Right lobe of liver (tissue), 6 donors: Measurements from ENCODE around the gene GFOD1. TPM values are rescaled to one million over a fixed set of nuclear protein-coding genes. Genes with fewer than 3 reads are reported as not detected.

Experiments used
- ATAC-seq, 4 donors: fragments of 200-7000 bp; cut with Tn5 transposase; one replicate each; pipeline ENCODE4 v1.9.1; 2020; ENCODE audit warnings: mild to moderate bottlenecking in 4 of 4, moderate library complexity in 4 of 4
- DNase-seq, 3 donors: peaks; one replicate each; pipeline ENCODE4 v3.0.0-alpha.2; 2020
- H3K27ac ChIP-seq, 3 donors: fragments of 200-600 bp; one replicate each; pipeline ENCODE4 v1.8.0; 2022
- H3K27me3 ChIP-seq, 2 donors: fragments of 200-600 bp; one replicate each; pipeline ENCODE4 v1.8.0; 2022
- H3K36me3 ChIP-seq, 4 donors: fragments of 200-600 bp; sonication (generic) in 1 of 4; one replicate each; pipeline versions ENCODE4 v1.5.1 to v1.8.0; 2017 to 2022; ENCODE audit warnings: control low read depth in 1 of 4
- H3K4me1 ChIP-seq, 4 donors: fragments of 200-600 bp; sonication (generic) in 1 of 4; one replicate each; pipeline versions ENCODE4 v1.5.1 to v1.8.0; 2017 to 2022; ENCODE audit warnings: control low read depth in 1 of 4
- H3K4me3 ChIP-seq, 3 donors: fragments of 200-600 bp; one replicate each; pipeline ENCODE4 v1.8.0; 2022
- H3K9me3 ChIP-seq, 4 donors: fragments of 200-600 bp; sonication (generic) in 1 of 4; one replicate each; pipeline versions ENCODE4 v1.5.1 to v1.8.0; 2017 to 2022; ENCODE audit warnings: control low read depth in 1 of 4
- CTCF ChIP-seq, 4 donors: fragments of 200-600 bp in 3 of 4; fragments of 450-650 bp in 1 of 4; IDR thresholded peaks; one replicate each; pipeline versions ENCODE4 v1.5.1 to v1.8.0; 2016 to 2022; ENCODE audit warnings: antibody characterized with exemption in 4 of 4, mild to moderate bottlenecking in 2 of 4
- POLR2A ChIP-seq: fragments of 450-650 bp; IDR thresholded peaks from one replicate; pipeline ENCODE4 v1.6.1; 2017; ENCODE audit warnings: antibody characterized with exemption, mild to moderate bottlenecking
- WGBS: methylation state at CpG from one replicate; pipeline ENCODE4 v1.1.6; 2018; ENCODE audit warnings: low coverage, low lambda C conversion rate; ENCODE audit not compliant: insufficient coverage; ENCODE audit errors: missing lambda C conversion rate; 5-methylcytosine and 5-hydroxymethylcytosine counted together
- intact Hi-C, 2 donors: fragments of 100-400 bp; cut with DNase I; formaldehyde crosslinking; loops; one replicate each; pipeline versions ENCODE4 v1.11.2 to v1.14.1; 2022
- total RNA-seq, 6 experiments: library from RNA; depleted of rRNA in 2 of 6; stranded (reverse); fragments of >200 nt in 2 of 6; fragmentation: NEBNext Ultra II Directional in 3 of 6; extraction: Animal tissue kit (Norgen Biotek cat#: 25700) in 3 of 6; gene quantifications; one replicate each; pipeline versions ENCODE4 v1.1.0 to v1.2.4, GENCODE V29; 2016 to 2023
- donor health status: DM: no; HTN: yes; CAD: no.
- donor health status: DM: no; HTN: no; CAD: no.
- donor health status: DM: no; HTN: no; CAD: no.
- donor health status: DM: no; HTN: yes; CAD: no.
- donor health status: DM: no; HTN: yes; CAD: no.

Gene GFOD1
- total RNA-seq, 6 experiments from 2014 or later = 5.4 to 8.5 (median 7.5) TPM

- Histone ChIP-seq H3K27ac (no peak overlapping the region), H3K9me3 (no peaks in the 10 kb centered on the region), H3K4me3 (no peak overlapping the region), H3K4me1 (no peaks in the 10 kb centered on the region), H3K36me3 (peaks cover 0 to 9% (median 7%) of the 10 kb centered on the region in 4 donors), H3K27me3 (no peaks in the 10 kb centered on the region)
- DNase-seq (no peak), ATAC-seq (no peak)
- WGBS = 81% methylated on average over 6 of the region's 7 CpGs
- intact Hi-C loops = no loop called here
- no peak for TF ChIP-seq CTCF (IDR thresholded peaks at IDR 0.05)
- no peak for TF ChIP-seq POLR2A
Measured at GRCh38 chr6:13368079-13368730, 119.2 kb downstream of the GFOD1 start.

- no peaks in the 10 kb centered on the region for H3K9me3 ChIP-seq
- no peak for TF ChIP-seq POLR2A
- TF ChIP-seq CTCF (IDR thresholded peaks at IDR 0.05) = no peak
- intact Hi-C loops = no loop called here
- ATAC-seq (no peak), DNase-seq (no peak)
- 54% methylated on average over 2 of the region's 3 CpGs for WGBS
- no peak overlapping the region for H3K4me3 ChIP-seq
- H3K27me3 ChIP-seq = no peaks in the 10 kb centered on the region
- peaks cover 0 to 9% (median 7%) of the 10 kb centered on the region in 4 donors for H3K36me3 ChIP-seq
- H3K27ac ChIP-seq = no peak overlapping the region
- no peaks in the 10 kb centered on the region for H3K4me1 ChIP-seq
Measured at GRCh38 chr6:13367396-13367795, 120.0 kb downstream of the GFOD1 start.

DNA sequence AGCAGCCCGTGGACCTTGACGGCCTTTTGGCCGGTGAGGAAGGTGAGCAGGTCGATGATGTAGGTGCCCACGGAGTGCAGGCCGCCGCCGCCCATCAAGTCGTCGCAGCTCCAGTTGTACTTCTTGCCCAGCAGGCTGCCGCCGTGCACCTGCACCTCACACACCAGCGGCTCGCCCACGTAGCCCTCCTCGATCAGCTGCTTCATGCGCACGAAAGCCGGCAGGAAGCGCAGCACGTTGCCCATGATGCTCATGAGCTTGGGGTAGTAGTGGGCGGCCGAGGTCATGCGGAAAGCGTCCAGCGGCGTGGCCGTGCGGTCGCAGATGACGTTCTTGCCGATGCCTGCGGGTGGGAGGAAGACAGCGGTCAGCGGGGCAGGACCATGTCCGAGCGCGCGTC lies 122.1 kb downstream of the GFOD1 start:
- ATAC-seq = no peak
- WGBS = over 99% methylated on average over 18 of the region's 39 CpGs
- intact Hi-C loops = no loop called here
- Histone ChIP-seq H3K27me3 (no peaks in the 10 kb centered on the region), H3K4me1 (no peaks in the 10 kb centered on the region), H3K27ac (no peak overlapping the region), H3K36me3 (peaks cover 0 to 9% (median 7%) of the 10 kb centered on the region in 4 donors), H3K4me3 (no peak overlapping the region), H3K9me3 (no peaks in the 10 kb centered on the region)
- TF ChIP-seq CTCF (IDR thresholded peaks at IDR 0.05) (no peak), POLR2A (no peak)
- no peak for DNase-seq

GRCh38 chr6:13364842-13365241 lies 122.6 kb downstream of the GFOD1 start:
- WGBS = 100% methylated on average over 6 of the region's 34 CpGs
- Histone ChIP-seq H3K9me3 (no peaks in the 10 kb centered on the region), H3K27me3 (no peaks in the 10 kb centered on the region), H3K4me1 (no peaks in the 10 kb centered on the region), H3K4me3 (no peak overlapping the region), H3K27ac (no peak overlapping the region), H3K36me3 (peaks cover 0 to 9% (median 7%) of the 10 kb centered on the region in 4 donors)
- ATAC-seq = no peak
- intact Hi-C loops = no loop called here
- DNase-seq = peak in 1 of 3 donors; percentile 56
- TF ChIP-seq POLR2A = no peak
- no peak for TF ChIP-seq CTCF (IDR thresholded peaks at IDR 0.05)
